Keratinocyte (primary cell): ENCODE results near the gene HDAC9. TPM values are rescaled to one million over a fixed set of nuclear protein-coding genes. Genes with fewer than 3 reads are reported as not detected.

Source experiments
- DNase-seq: peaks from one replicate; pipeline ENCODE4 v3.0.0-alpha.2; 2011; ENCODE audit warnings: low read depth, missing footprints, low spot score
- FAIRE-seq: peaks from 2 replicates; lab custom pipeline; 2011; peaks lifted over from hg19 to GRCh38; lab: Jason Lieb, UNC
- H2AFZ ChIP-seq: 2 replicates; pipeline ENCODE4 v1.6.0; 2012; ENCODE audit warnings: low read length, control low read depth, inconsistent platforms; ENCODE audit not compliant: control insufficient read depth
- H3K27ac ChIP-seq: 2 replicates; pipeline ENCODE4 v1.5.1; 2011; ENCODE audit warnings: low read length; ENCODE audit not compliant: control insufficient read depth, insufficient read depth
- H3K27me3 ChIP-seq: 3 replicates; pipeline ENCODE4 v1.6.0; 2011; ENCODE audit warnings: low read length; ENCODE audit not compliant: control insufficient read depth, insufficient read depth; ENCODE audit errors: extremely low read depth
- H3K36me3 ChIP-seq, 2 experiments: 2 replicates in 1 of 2; 3 replicates in 1 of 2; pipeline ENCODE4 v1.5.1; 2011; ENCODE audit warnings: low read length in 2 of 2, mild to moderate bottlenecking in 1 of 2; ENCODE audit not compliant: control insufficient read depth in 2 of 2, insufficient read depth in 2 of 2; ENCODE audit errors: extremely low read depth in 1 of 2
- H3K4me1 ChIP-seq: 3 replicates; pipeline ENCODE4 v1.5.1; 2011; ENCODE audit warnings: low read length; ENCODE audit not compliant: control insufficient read depth, insufficient read depth; ENCODE audit errors: extremely low read depth
- H3K4me2 ChIP-seq: 3 replicates; pipeline ENCODE4 v1.6.0; 2011; ENCODE audit warnings: low read depth, low read length; ENCODE audit not compliant: control insufficient read depth, insufficient read depth; ENCODE audit errors: extremely low read depth
- H3K4me3 ChIP-seq, 3 experiments: fragments of 200-600 bp in 1 of 3; sonication (generic) in 1 of 3; 2 replicates in 2 of 3; 3 replicates in 1 of 3; pipeline ENCODE4 v1.5.1; 2011 to 2016; ENCODE audit warnings: low read length in 3 of 3, mild to moderate bottlenecking in 3 of 3, control low read depth in 2 of 3, inconsistent platforms in 1 of 3, low read depth in 1 of 3, mixed read lengths in 1 of 3, mixed run types in 1 of 3, moderate library complexity in 1 of 3; ENCODE audit not compliant: control insufficient read depth in 2 of 3, insufficient read depth in 2 of 3; ENCODE audit errors: extremely low read depth in 1 of 3
- H3K79me2 ChIP-seq: 2 replicates; pipeline ENCODE4 v1.6.0; 2012; ENCODE audit warnings: low read length; ENCODE audit not compliant: control insufficient read depth, insufficient read depth
- H3K9ac ChIP-seq: 3 replicates; pipeline ENCODE4 v1.6.0; 2011; ENCODE audit warnings: low read length; ENCODE audit not compliant: control insufficient read depth, insufficient read depth; ENCODE audit errors: extremely low read depth
- H3K9me1 ChIP-seq: 3 replicates; pipeline ENCODE4 v1.6.0; 2011; ENCODE audit warnings: low read length; ENCODE audit not compliant: control insufficient read depth, insufficient read depth; ENCODE audit errors: extremely low read depth
- H3K9me3 ChIP-seq: 2 replicates; pipeline ENCODE4 v1.5.1; 2012; ENCODE audit warnings: low read depth, low read length; ENCODE audit not compliant: control insufficient read depth
- H4K20me1 ChIP-seq: 3 replicates; pipeline ENCODE4 v1.6.0; 2011; ENCODE audit warnings: low read length; ENCODE audit not compliant: control insufficient read depth, insufficient read depth; ENCODE audit errors: extremely low read depth
- CTCF ChIP-seq, 3 experiments: IDR thresholded peaks in 1 of 3; conservative IDR thresholded peaks in 1 of 3; optimal IDR thresholded peaks in 1 of 3; 2 replicates in 2 of 3; 3 replicates in 1 of 3; pipeline versions ENCODE3 to v1.5.1; 2011; ENCODE audit warnings: low read length in 3 of 3, mild to moderate bottlenecking in 3 of 3, moderate library complexity in 2 of 3, control low read depth in 1 of 3, inconsistent platforms in 1 of 3; ENCODE audit not compliant: insufficient read depth in 2 of 3; ENCODE audit errors: extremely low read depth in 1 of 3
- EZH2 ChIP-seq: IDR thresholded peaks from one replicate; pipeline ENCODE4 v1.6.1; 2012; ENCODE audit warnings: inconsistent platforms, mild to moderate bottlenecking, low read length, moderate library complexity
- dilution Hi-C: fragments of 300-500 bp; cut with MboI; formaldehyde crosslinking; loops from one replicate; pipeline ENCODE4 v1.7.0; 2020; ENCODE audit warnings: low sequenced_read_pairs; ENCODE audit not compliant: extremely low pct_ligation_motif_present
- polyA plus RNA-seq, 5 experiments: library from polyadenylated mRNA; depleted of rRNA in 3 of 5; stranded (reverse) in 3 of 5; stranded (forward) in 1 of 5; unstranded in 1 of 5; fragments of >200 nt; gene quantifications; 1 replicate in 1 of 5; 2 replicates in 3 of 5; 3 replicates in 1 of 5; pipeline versions ENCODE4 v1.2.1 to v1.2.3, GENCODE V29; 2011 to 2012; ENCODE audit warnings: missing spikeins in 2 of 5, low read depth in 1 of 5, low replicate concordance in 1 of 5

HDAC9 gene
- polyA plus RNA-seq, 1 donor (not counting 4 experiments of a cell fraction or from before 2014, with no cell fraction given), result 24.6 TPM

DNA sequence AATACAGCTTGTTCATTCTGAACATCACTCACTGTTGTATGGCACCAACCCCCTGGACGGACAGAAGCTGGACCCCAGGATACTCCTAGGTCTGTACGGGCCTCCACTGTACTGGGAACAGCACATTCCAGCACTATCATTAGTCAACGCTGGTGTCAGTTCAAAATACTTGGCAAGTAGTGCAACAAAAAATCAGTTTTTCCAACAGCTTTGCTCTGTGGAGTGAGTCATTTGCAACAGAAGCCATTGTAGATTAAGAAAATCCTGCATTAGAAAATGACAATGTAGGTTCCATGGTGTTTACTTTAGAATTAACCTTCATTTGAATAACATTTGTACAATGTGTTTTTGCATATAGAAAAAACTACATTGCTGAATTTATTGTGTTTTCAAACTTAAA lies 266.6 kb downstream of the HDAC9 start:
- Histone ChIP-seq H3K9me3 (no peaks in the 10 kb centered on the region), H3K79me2 (no peaks in the 10 kb centered on the region), H3K36me3 (no peaks in the 10 kb centered on the region), H4K20me1 (no peaks in the 10 kb centered on the region), H2AFZ (no peak overlapping the region), H3K9ac (no peak overlapping the region), H3K4me2 (no peak overlapping the region), H3K4me3 (no peak overlapping the region), H3K9me1 (no peaks in the 10 kb centered on the region), H3K27ac (no peak overlapping the region), H3K27me3 (no peaks in the 10 kb centered on the region), H3K4me1 (no peaks in the 10 kb centered on the region)
- no peak for DNase-seq
- FAIRE-seq, result no peak
- dilution Hi-C loops, result no loop called here
- TF ChIP-seq CTCF (optimal IDR thresholded peaks at IDR 0.05 in 1 of 3, IDR thresholded peaks at IDR 0.05 in 1 of 3, conservative IDR thresholded peaks at IDR 0.05 in 1 of 3; ENCODE audit: extremely low read depth in 1 of 3, insufficient read depth in 2 of 3, low read length in 3 of 3) (no peak), EZH2 (no peak)

DNA sequence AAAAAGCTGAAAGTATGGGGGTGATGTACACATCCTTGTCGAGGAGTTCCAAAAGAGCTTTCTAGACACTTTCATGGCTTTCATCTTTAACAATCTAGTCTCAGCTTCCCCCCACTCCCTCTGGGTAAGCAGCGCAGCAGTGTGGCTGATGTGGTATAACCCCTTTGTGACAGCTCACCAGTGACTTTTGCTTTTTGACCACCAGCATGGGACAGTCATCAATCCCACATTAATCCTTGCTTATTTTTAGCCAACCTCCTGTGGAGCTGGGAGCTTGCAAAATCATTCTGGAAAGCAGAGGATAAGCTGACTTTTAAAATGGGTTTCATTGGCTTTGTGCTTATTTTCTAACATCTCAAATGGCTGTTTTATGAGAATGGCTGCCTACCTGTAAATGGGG lies 272.7 kb downstream of the HDAC9 start:
- no peak overlapping the region for H3K27ac ChIP-seq
- H3K4me3 ChIP-seq, result no peak overlapping the region
- dilution Hi-C loops, result no loop called here
- H4K20me1 ChIP-seq, result no peaks in the 10 kb centered on the region
- H3K4me2 ChIP-seq, result no peak overlapping the region
- H3K4me1 ChIP-seq, result peaks cover 21% of the 10 kb centered on the region
- H3K9me3 ChIP-seq, result no peaks in the 10 kb centered on the region
- TF ChIP-seq EZH2 (no peak), CTCF (optimal IDR thresholded peaks at IDR 0.05 in 1 of 3, IDR thresholded peaks at IDR 0.05 in 1 of 3, conservative IDR thresholded peaks at IDR 0.05 in 1 of 3; ENCODE audit: extremely low read depth in 1 of 3, insufficient read depth in 2 of 3, low read length in 3 of 3) (no peak)
- no peaks in the 10 kb centered on the region for H3K36me3 ChIP-seq
- no peak overlapping the region for H2AFZ ChIP-seq
- H3K9me1 ChIP-seq, result no peaks in the 10 kb centered on the region
- H3K27me3 ChIP-seq, result no peaks in the 10 kb centered on the region
- peak; percentile 34 for FAIRE-seq
- no peak for DNase-seq
- no peaks in the 10 kb centered on the region for H3K79me2 ChIP-seq
- H3K9ac ChIP-seq, result no peak overlapping the region
